Measurements from ENCODE around the gene OMD.

- TF ChIP-seq EZH2 (IDR thresholded peaks at IDR 0.05; ENCODE audit: low read depth): no peak
- TF ChIP-seq, protein P1, sequence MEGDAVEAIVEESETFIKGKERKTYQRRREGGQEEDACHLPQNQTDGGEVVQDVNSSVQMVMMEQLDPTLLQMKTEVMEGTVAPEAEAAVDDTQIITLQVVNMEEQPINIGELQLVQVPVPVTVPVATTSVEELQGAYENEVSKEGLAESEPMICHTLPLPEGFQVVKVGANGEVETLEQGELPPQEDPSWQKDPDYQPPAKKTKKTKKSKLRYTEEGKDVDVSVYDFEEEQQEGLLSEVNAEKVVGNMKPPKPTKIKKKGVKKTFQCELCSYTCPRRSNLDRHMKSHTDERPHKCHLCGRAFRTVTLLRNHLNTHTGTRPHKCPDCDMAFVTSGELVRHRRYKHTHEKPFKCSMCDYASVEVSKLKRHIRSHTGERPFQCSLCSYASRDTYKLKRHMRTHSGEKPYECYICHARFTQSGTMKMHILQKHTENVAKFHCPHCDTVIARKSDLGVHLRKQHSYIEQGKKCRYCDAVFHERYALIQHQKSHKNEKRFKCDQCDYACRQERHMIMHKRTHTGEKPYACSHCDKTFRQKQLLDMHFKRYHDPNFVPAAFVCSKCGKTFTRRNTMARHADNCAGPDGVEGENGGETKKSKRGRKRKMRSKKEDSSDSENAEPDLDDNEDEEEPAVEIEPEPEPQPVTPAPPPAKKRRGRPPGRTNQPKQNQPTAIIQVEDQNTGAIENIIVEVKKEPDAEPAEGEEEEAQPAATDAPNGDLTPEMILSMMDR (conservative IDR thresholded peaks at IDR 0.05): no peak
Observed at GRCh38 chr9:92426501-92427145, 2.4 kb upstream of the OMD start.
